ENCODE measurements around the gene CCDC27. TPM values are rescaled to one million over a fixed set of nuclear protein-coding genes. Genes with fewer than 3 reads are reported as not detected.
A peak's percentile ranks its signal among the peaks of the same experiment; 100 is the strongest.
"Not testable (repeated sequence)": the region's sequence is repeated elsewhere in the genome, so short reads cannot be mapped to it uniquely, and the experiment has no call there.

CCDC27 gene
- total RNA-seq, 6 experiments from 2014 or later: not detected

- Mint-ChIP-seq H3K9me3 (no peaks in the 10 kb centered on the region), H3K4me1 (ENCODE audit: low read depth) (0 out of 2 replicates have a peak, but pooled peaks cover 12% of the 10 kb centered on the region), H3K36me3 (ENCODE audit: low read depth) (no peaks in the 10 kb centered on the region), H3K27ac (no peak overlapping the region), H3K4me3 (peak overlapping the region; percentile 61), H3K27me3 (ENCODE audit: insufficient read depth) (peaks cover 33% of the 10 kb centered on the region)
- DNase-seq: no peak
- TF ChIP-seq, protein P1, sequence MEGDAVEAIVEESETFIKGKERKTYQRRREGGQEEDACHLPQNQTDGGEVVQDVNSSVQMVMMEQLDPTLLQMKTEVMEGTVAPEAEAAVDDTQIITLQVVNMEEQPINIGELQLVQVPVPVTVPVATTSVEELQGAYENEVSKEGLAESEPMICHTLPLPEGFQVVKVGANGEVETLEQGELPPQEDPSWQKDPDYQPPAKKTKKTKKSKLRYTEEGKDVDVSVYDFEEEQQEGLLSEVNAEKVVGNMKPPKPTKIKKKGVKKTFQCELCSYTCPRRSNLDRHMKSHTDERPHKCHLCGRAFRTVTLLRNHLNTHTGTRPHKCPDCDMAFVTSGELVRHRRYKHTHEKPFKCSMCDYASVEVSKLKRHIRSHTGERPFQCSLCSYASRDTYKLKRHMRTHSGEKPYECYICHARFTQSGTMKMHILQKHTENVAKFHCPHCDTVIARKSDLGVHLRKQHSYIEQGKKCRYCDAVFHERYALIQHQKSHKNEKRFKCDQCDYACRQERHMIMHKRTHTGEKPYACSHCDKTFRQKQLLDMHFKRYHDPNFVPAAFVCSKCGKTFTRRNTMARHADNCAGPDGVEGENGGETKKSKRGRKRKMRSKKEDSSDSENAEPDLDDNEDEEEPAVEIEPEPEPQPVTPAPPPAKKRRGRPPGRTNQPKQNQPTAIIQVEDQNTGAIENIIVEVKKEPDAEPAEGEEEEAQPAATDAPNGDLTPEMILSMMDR (IDR thresholded peaks at IDR 0.05): no peak
Observed at GRCh38 chr1:3747903-3748302, 4.3 kb upstream of the CCDC27 start.

- H3K27me3 Mint-ChIP-seq (ENCODE audit: insufficient read depth): peaks cover 35% of the 10 kb centered on the region
- H3K36me3 Mint-ChIP-seq (ENCODE audit: low read depth); H3K27ac Mint-ChIP-seq; DNase-seq; H3K9me3 Mint-ChIP-seq; H3K4me3 Mint-ChIP-seq; H3K4me1 Mint-ChIP-seq (ENCODE audit: low read depth): not testable (repeated sequence)
Observed at GRCh38 chr1:3748316-3748900, 3.8 kb upstream of the CCDC27 start.

GRCh38 chr1:3749512-3749911, 2.7 kb upstream of the CCDC27 start:
- Mint-ChIP-seq H3K27ac (no peak overlapping the region), H3K4me1 (ENCODE audit: low read depth) (0 out of 2 replicates have a peak, but pooled peaks cover 5% of the 10 kb centered on the region), H3K9me3 (no peaks in the 10 kb centered on the region), H3K4me3 (no peak overlapping the region), H3K27me3 (ENCODE audit: insufficient read depth) (peaks cover 43% of the 10 kb centered on the region), H3K36me3 (ENCODE audit: low read depth) (no peaks in the 10 kb centered on the region)
- DNase-seq: no peak
- TF ChIP-seq, protein P1 (IDR thresholded peaks at IDR 0.05): no peak

- H3K4me3 Mint-ChIP-seq: peak overlapping the region; percentile 19; the same call in 1 of the 2 replicates
- DNase-seq: no peak
- 0 out of 2 replicates have a peak, but pooled peaks cover 5% of the 10 kb centered on the region for H3K4me1 Mint-ChIP-seq (ENCODE audit: low read depth)
- no peaks in the 10 kb centered on the region for H3K9me3 Mint-ChIP-seq
- TF ChIP-seq, protein P1 (IDR thresholded peaks at IDR 0.05): no peak
- no peak overlapping the region for H3K27ac Mint-ChIP-seq
- H3K27me3 Mint-ChIP-seq (ENCODE audit: insufficient read depth): peaks cover 50% of the 10 kb centered on the region
- no peaks in the 10 kb centered on the region for H3K36me3 Mint-ChIP-seq (ENCODE audit: low read depth)
Observed at GRCh38 chr1:3750741-3751140, 1.5 kb upstream of the CCDC27 start.

DNA sequence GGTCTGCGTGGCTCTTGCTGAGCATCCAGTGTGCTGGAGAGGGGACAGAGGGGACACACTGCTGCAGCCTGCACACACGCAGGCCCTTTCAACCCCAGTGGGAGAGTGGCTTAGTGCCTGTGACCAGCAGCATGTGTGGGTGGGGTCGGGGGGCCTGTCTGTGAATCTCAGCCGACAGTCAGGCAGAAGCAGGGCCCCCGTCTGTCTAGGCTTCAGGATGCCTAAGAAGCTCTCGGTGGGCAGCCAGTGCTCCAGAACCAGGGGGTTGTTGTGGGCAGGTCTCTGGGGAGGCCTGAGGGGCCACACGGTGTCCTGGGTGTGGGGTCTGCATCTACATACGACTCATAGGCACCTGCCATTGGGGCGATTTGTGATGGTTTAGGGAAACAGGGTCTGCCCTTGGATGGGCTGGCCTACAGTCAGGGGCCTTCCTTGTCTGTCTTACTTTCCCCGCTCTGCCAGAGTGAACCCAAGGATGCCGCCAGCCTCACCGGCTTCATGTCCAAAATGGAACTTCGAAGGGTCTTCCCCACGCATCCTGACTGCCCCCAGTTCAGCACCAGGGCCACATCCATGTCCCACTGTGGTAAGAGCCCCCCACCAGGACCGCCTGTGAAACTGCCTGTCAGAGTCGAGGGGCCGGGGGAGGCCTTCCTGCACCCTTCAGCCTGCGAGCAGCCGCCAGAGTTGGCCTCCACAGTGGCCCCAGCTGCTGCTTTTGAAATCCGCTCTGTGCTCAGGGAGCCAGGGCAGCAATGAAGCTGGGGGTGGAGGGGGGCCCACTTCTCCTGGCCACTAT, 1.6 kb downstream of the CCDC27 start:
- no peaks in the 10 kb centered on the region for H3K4me1 Mint-ChIP-seq (ENCODE audit: low read depth)
- H3K27me3 Mint-ChIP-seq (ENCODE audit: insufficient read depth): peaks cover 48% of the 10 kb centered on the region
- TF ChIP-seq, protein P1 (IDR thresholded peaks at IDR 0.05): no peak
- no peak overlapping the region for H3K4me3 Mint-ChIP-seq
- no peak overlapping the region for H3K27ac Mint-ChIP-seq
- H3K36me3 Mint-ChIP-seq (ENCODE audit: low read depth): no peaks in the 10 kb centered on the region
- H3K9me3 Mint-ChIP-seq: no peaks in the 10 kb centered on the region
- no peak for DNase-seq

GRCh38 chr1:3756394-3756793, 4.1 kb downstream of the CCDC27 start:
- TF ChIP-seq, protein P1 (IDR thresholded peaks at IDR 0.05): no peak
- Mint-ChIP-seq H3K27me3 (ENCODE audit: insufficient read depth) (peaks cover 33% of the 10 kb centered on the region), H3K36me3 (ENCODE audit: low read depth) (peaks cover 9% of the 10 kb centered on the region; the same call in 1 of the 2 replicates), H3K27ac (no peak overlapping the region), H3K9me3 (peaks cover 7% of the 10 kb centered on the region), H3K4me1 (ENCODE audit: low read depth) (no peaks in the 10 kb centered on the region; the same call in 1 of the 2 replicates), H3K4me3 (no peak overlapping the region)
- DNase-seq: no peak
